SU-DHL-6 (cell line): ENCODE data around the gene MARCHF10.

Source experiments
- H2AFZ ChIP-seq: fragments of 200-600 bp; sonication (generic); 2 replicates; pipeline ENCODE4 v1.6.1; 2014; ENCODE audit warnings: low read depth, mild to moderate bottlenecking, moderate library complexity, mixed read lengths, antibody characterized with exemption, low read length; ENCODE audit not compliant: severe bottlenecking
- H3F3A ChIP-seq: fragments of 200-600 bp; shearing (Covaris generic); 2 replicates; pipeline ENCODE4 v1.6.0; 2016; ENCODE audit warnings: antibody characterized with exemption, mild to moderate bottlenecking; ENCODE audit not compliant: insufficient read depth
- H3K27ac ChIP-seq: fragments of 200-600 bp; sonication (generic); 2 replicates; pipeline ENCODE4 v1.5.1; 2016; ENCODE audit warnings: low read depth, mild to moderate bottlenecking, low read length, moderate library complexity, mixed read lengths
- H3K27me3 ChIP-seq: fragments of 200-600 bp; sonication (generic), shearing (Covaris generic); 2 replicates; pipeline ENCODE4 v1.6.0; 2014; ENCODE audit warnings: mild to moderate bottlenecking, low read length
- H3K36me3 ChIP-seq: fragments of 200-600 bp; sonication (generic); 2 replicates; pipeline ENCODE4 v1.6.1; 2014; ENCODE audit warnings: mild to moderate bottlenecking, low read length, mixed read lengths
- H3K4me2 ChIP-seq: fragments of 300-600, 200-600 bp; shearing (Covaris generic), sonication (generic); 2 replicates; pipeline ENCODE4 v1.6.0; 2014; ENCODE audit warnings: low read length, low read depth, mild to moderate bottlenecking; ENCODE audit not compliant: poor library complexity, severe bottlenecking
- H3K4me3 ChIP-seq: fragments of 200-600 bp; sonication (generic); 2 replicates; pipeline ENCODE4 v1.5.1; 2014; ENCODE audit warnings: antibody characterized with exemption, low read length, mild to moderate bottlenecking, mixed read lengths; ENCODE audit not compliant: insufficient read depth, poor library complexity, severe bottlenecking
- H3K79me2 ChIP-seq: fragments of 200-600 bp; sonication (generic); 2 replicates; pipeline ENCODE4 v1.6.1; 2014; ENCODE audit warnings: mild to moderate bottlenecking, low read length, moderate library complexity; ENCODE audit not compliant: insufficient read depth
- H3K9ac ChIP-seq: fragments of 200-600 bp; sonication (generic); 2 replicates; pipeline ENCODE4 v1.7.0; 2014; ENCODE audit warnings: mild to moderate bottlenecking, low read length
- H3K9me2 ChIP-seq: fragments of 200-600 bp; sonication (generic); replicated peaks from 2 replicates; pipeline ENCODE4 v1.6.1; 2014; ENCODE audit warnings: low read length; ENCODE audit not compliant: insufficient read depth
- H3K9me3 ChIP-seq: fragments of 200-600 bp; sonication (generic); 2 replicates; pipeline ENCODE4 v1.6.1; 2014; ENCODE audit warnings: low read length, mixed read lengths; ENCODE audit not compliant: insufficient read depth
- H4K20me1 ChIP-seq: fragments of 200-600 bp; sonication (generic); 2 replicates; pipeline ENCODE4 v1.6.1; 2014; ENCODE audit warnings: low read depth, mild to moderate bottlenecking, antibody characterized with exemption, low read length, moderate library complexity, mixed read lengths
- CTCF ChIP-seq: fragments of 200-600 bp; sonication (generic); IDR thresholded peaks from one replicate; pipeline ENCODE4 v1.5.1; 2017; ENCODE audit warnings: antibody characterized with exemption, mild to moderate bottlenecking, low read length, moderate library complexity; ENCODE audit not compliant: insufficient read depth, poor library complexity, severe bottlenecking
- EZH2phosphoT487 ChIP-seq: fragments of 200-600 bp; sonication (generic), shearing (Covaris generic); conservative IDR thresholded peaks from 2 replicates; pipeline ENCODE4 v1.6.1; 2018; ENCODE audit warnings: mild to moderate bottlenecking, antibody characterized with exemption, low read length, moderate library complexity, mixed read lengths

MARCHF10 gene

GRCh38 chr17:62666061-62666800 lies 141.9 kb downstream of the MARCHF10 start:
- no peaks in the 10 kb centered on the region for H3K27me3 ChIP-seq
- no peak for TF ChIP-seq CTCF
- TF ChIP-seq EZH2phosphoT487, result no peak
- H3K9ac ChIP-seq, result no peak overlapping the region
- H3K79me2 ChIP-seq, result no peaks in the 10 kb centered on the region
- H3K4me3 ChIP-seq, result no peak overlapping the region
- no peaks in the 10 kb centered on the region for H3F3A ChIP-seq
- no peak overlapping the region for H3K4me2 ChIP-seq
- H4K20me1 ChIP-seq, result no peaks in the 10 kb centered on the region
- no peaks in the 10 kb centered on the region for H3K9me2 ChIP-seq
- H3K36me3 ChIP-seq, result no peaks in the 10 kb centered on the region
- no peak overlapping the region for H3K27ac ChIP-seq
- H2AFZ ChIP-seq, result no peak overlapping the region
- no peaks in the 10 kb centered on the region for H3K9me3 ChIP-seq

GRCh38 chr17:62665599-62665998 lies 142.5 kb downstream of the MARCHF10 start:
- H4K20me1 ChIP-seq, result no peaks in the 10 kb centered on the region
- H3K9me2 ChIP-seq, result no peaks in the 10 kb centered on the region
- TF ChIP-seq EZH2phosphoT487 (no peak), CTCF (no peak)
- no peak overlapping the region for H3K9ac ChIP-seq
- H3K4me2 ChIP-seq, result no peak overlapping the region
- H3F3A ChIP-seq, result no peaks in the 10 kb centered on the region
- H3K4me3 ChIP-seq, result no peak overlapping the region
- no peaks in the 10 kb centered on the region for H3K27me3 ChIP-seq
- no peaks in the 10 kb centered on the region for H3K79me2 ChIP-seq
- no peaks in the 10 kb centered on the region for H3K9me3 ChIP-seq
- no peak overlapping the region for H2AFZ ChIP-seq
- H3K36me3 ChIP-seq, result no peaks in the 10 kb centered on the region
- H3K27ac ChIP-seq, result no peak overlapping the region

- Histone ChIP-seq H3K27ac (no peak overlapping the region), H2AFZ (no peak overlapping the region), H3F3A (no peaks in the 10 kb centered on the region), H3K9ac (no peak overlapping the region), H3K4me3 (no peak overlapping the region), H3K79me2 (no peaks in the 10 kb centered on the region), H4K20me1 (no peaks in the 10 kb centered on the region), H3K9me2 (no peaks in the 10 kb centered on the region), H3K9me3 (no peaks in the 10 kb centered on the region), H3K27me3 (no peaks in the 10 kb centered on the region), H3K4me2 (no peak overlapping the region), H3K36me3 (no peaks in the 10 kb centered on the region)
- TF ChIP-seq CTCF (no peak), EZH2phosphoT487 (no peak)
These were observed 143.6 kb downstream of the MARCHF10 start for GRCh38 chr17:62664336-62665120.
